GM21723 (cell line): ENCODE measurements around the gene PARVG.

Experiments used
- ATAC-seq: cut with Tn5 transposase; IDR thresholded peaks from one replicate; pipeline ENCODE4 v1.9.1; 2021; ENCODE audit warnings: mild to moderate bottlenecking, moderate library complexity; ENCODE audit not compliant: unreplicated experiment

Gene PARVG

GRCh38 chr22:44153710-44154109, 27.0 kb upstream of the PARVG start:
- ATAC-seq = no peak

DNA sequence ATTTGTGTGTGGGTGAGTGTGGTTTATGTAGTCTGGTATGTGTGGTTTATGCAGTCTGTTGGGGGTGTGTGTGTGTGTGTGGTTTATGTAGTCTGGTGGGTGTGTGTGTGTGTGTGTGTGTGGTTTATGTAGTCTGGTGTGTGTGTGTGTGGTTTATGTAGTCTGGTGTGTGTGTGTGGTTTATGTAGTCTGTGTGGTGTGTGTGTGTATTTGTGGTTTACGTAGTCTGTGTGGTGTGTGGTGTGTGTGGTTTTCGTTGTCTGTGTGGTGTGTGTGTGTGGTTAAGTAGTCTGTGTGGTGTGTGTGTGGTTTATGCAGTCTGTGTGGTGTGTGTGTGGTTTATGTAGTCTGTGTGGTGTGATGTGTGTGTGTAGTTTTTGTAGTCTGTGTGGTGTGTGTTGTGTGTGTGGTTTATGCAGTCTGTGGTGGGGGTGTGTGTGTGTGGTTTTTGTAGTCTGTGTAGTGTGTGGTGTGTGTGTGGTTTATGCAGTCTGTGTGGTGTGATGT, 26.2 kb upstream of the PARVG start:
- ATAC-seq = no peak

DNA sequence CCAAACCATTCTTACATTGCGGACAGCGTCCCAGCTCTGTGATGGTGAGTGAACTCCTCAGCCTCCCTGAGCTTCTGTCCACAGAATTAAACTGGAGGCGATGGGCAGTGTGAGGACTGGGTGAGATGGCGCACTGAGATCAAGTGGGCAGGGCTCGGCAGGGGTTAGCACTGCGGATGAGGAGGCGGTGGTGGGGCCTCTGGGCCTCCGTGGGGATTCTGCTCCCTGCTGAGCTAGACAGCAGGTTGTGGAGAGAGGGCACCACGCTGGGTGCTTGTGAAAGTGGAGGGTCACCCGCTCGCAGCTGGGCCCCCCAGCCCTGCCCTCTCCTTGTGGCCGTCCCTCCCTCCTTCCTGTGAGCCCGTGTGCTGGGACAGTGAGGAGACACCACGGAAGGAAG, 25.6 kb upstream of the PARVG start:
- ATAC-seq = no peak

GRCh38 chr22:44157916-44158618, 22.7 kb upstream of the PARVG start:
- no peak for ATAC-seq

GRCh38 chr22:44158816-44159215, 21.9 kb upstream of the PARVG start:
- ATAC-seq = no peak

DNA sequence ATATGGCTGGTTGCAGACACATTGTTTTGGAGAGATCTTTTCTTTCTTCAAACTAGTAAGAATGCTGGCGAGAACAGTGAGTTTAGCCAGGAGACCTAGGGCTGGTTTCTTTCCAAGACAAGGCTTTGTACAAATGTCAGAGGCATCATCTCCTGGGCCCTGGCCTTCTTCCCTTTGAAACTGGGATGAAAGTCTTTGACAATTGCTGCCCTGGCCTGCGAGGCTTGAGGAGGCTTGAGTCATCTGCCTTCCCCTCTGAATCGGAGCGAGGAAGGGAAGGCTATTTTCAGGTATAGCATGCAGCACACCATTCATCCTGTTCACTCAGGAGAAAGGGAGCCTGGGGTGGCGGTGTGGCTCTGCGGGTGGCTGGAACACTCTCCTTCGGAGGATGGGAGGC, 21.5 kb upstream of the PARVG start:
- ATAC-seq = no peak

GRCh38 chr22:44159811-44160210, 20.9 kb upstream of the PARVG start:
- ATAC-seq = no peak

DNA sequence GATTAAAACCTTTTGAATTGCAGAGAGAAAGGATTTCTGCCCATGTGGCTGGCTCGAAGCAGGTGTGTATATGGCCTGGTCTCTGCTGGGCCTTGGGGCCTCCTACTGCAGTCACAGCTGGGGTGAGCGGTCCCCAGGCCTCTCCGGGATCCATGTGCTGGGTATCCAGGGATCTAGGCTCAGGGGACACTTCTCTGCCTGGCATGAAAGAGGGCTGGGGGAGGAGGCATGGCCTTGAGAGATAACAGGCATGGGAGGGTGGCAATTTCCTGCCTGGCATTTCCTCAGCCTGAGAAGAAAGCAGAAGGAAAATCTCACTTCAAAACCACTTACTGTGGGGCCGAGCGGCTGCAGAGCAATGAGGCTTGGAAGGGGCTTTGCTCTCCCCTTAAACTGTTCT, 20.3 kb upstream of the PARVG start:
- no peak for ATAC-seq

GRCh38 chr22:44161673-44162072, 19.1 kb upstream of the PARVG start:
- ATAC-seq = no peak

GRCh38 chr22:44162960-44163359, 17.8 kb upstream of the PARVG start:
- no peak for ATAC-seq

DNA sequence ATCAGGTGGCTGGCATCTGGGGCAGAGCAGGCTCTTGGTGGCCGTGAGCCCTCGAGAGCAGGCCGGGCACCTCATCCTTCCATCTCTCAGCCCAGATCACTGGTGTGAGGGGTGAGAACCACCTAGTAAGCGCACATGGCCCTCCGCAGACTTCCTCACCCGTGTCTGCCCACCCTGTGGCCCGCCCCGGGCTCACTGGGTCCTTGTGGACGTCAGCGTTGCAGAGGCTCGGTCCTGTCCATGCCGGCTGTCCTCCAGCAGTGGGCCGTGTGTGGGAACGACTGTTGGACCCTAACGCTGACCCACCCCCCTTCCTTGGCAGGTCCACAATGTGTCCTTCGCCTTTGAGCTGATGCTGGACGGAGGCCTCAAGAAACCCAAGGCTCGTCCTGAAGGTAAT, 17.2 kb upstream of the PARVG start:
- no peak for ATAC-seq

GRCh38 chr22:44164031-44164430, 16.7 kb upstream of the PARVG start:
- no peak for ATAC-seq

- no peak for ATAC-seq
Observed at GRCh38 chr22:44165286-44165874, 15.3 kb upstream of the PARVG start.

DNA sequence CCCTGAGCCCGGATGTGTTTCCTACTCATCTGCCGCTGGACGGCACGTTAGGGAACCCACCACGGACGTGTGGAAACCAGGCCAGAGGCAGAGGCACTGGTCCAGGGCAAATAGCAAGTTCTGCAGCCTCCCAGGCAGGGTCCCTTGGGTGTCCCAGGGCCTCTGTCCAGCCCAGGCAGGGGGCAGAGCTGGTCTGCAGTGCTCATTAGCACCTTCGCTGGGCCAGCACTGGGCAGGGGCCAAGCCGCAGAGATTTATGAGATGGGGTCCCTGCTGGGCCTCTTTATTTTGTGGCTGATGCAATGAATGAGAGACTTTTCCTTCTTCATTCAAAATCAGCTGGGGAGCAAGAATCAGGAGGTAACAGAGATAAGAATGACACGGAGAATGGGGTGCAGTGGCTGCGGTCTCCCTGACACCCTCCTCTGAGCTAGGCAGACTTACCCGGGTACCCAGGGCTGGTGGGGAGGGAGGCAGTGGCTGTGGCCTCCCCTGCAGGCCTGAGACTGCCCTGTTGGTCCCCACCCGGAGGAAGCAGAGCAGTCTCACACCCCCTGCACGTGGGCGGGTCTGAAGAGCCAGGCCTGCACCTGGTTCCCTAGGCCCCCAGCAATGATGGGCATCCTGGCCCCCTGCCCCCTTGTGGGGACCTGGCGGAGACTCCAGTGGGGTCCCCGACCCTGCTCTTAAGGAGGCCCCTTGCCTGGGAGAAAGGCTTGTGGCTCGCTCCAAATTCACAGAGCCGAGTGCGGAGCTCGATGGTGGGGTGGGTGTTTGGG, 14.0 kb upstream of the PARVG start:
- no peak for ATAC-seq

DNA sequence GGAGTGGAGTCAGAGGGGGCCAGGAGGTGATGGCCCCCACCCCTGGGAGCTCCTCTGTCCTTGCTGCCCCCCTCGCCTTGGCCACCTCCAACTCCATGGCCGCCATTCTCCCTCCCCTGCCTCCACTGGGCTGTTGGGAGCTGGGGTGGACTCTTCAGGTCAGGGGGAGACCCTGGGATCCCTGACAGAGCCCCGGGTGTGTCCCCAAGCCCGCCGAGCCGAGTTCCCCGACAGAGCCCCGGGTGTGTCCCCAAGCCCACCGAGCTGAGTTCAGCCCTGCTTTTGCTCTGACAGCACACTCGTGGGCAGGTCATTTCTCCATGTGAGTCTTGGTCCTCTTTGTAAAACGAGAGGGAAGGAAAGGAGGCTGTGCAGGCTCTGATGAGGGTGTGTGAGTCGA, 13.2 kb upstream of the PARVG start:
- no peak for ATAC-seq

DNA sequence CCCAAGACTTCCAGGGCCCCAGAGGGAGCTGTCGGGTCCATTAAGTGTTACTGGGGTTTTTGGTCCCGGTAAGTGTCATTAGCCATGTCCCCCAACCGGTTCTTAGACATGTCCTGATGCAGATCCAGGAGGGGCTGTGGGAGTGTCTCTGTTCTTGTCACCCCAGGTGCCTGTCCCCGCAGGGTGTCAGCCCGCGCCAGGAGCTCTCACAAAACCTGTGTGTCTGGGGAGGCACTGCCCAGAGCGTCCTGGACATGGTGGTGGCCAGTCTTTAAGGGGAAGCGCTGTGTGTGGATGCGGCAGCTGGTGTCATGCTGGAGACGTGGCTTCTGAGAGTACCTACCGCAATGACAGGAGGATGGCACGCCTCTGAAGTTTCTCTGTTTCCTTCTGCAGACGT, 12.5 kb upstream of the PARVG start:
- ATAC-seq = no peak

GRCh38 chr22:44170470-44170869, 10.3 kb upstream of the PARVG start:
- ATAC-seq = no peak

DNA sequence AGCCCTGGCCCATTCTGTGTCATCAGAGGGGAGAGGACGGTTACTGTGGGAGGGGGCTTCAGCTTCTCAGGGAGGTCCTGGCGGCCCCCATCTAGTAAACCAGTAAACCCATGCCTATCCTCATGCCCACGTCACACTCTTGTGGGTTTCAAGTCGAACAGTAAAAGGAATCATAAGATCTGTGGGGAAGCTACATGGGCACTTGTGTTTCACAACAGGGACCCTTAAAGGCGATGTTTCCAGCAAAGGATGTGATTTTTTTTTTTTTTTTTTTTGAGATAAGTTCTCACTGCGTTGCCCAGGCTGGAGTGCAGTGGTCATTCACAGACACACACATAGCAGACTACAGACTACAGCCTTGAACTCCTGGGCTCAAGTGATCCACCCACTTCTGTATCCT, 9.2 kb upstream of the PARVG start:
- no peak for ATAC-seq

GRCh38 chr22:44172370-44173108, 8.2 kb upstream of the PARVG start:
- peak; percentile 62 for ATAC-seq

DNA sequence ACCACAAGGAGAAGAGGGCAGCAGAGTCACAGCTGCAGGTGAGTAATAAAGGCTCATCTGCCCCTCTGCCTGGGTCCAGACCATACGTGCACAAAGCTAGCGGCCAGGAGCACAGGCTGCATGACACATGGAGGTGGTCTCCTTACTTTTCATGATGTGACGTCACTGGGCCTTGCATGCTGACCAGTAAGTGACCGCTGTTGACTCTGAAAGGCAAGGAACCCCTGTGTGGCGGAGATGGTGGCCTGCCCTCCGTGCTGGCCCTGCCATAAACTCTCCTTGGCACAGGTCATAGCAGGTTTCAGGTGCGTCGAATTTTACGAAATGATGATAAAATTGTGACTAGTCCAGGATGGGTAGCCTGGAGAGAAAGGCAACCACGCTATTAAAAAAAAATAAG, 7.6 kb upstream of the PARVG start:
- no peak for ATAC-seq

- ATAC-seq = no peak
Observed at GRCh38 chr22:44175676-44176075, 5.0 kb upstream of the PARVG start.
